ENCODE measurements around the gene LRP1.

Gene LRP1

DNA sequence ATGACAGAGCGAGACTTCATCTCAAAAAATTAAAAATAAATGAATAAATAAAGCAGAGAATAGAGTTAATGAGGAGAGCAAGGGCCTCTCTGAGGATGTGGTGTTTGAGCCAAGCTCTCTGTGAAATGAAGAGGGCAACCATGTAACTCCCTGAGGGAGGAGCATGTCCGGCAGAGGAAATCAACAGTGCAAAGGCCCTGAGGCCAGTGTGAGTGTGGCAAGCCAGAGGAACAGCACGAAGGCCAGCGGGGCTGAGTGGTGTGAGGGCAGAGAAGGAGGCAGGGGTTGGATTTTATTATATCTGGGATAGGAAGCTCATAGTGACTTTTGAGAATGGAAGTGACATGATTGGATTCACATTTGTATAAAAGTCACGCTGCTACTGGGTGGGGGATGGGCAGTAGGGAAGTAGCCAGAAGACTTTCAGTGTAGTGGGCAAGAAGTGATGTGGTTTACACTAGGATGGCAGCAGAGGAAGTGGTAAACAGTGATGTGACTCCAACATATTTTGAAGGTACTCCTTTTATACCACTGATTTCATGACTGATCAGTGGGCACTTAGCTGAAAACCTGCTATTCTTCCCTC, 29.4 kb downstream of the LRP1 start:
- no peak for ATAC-seq
- TF ChIP-seq TCF4 (CRISPR knock-in tag; IDR thresholded peaks at IDR 0.05; ENCODE audit: borderline replicate concordance): no peak
- no peak for TF ChIP-seq OSR1 (CRISPR knock-in tag; IDR thresholded peaks at IDR 0.05)

DNA sequence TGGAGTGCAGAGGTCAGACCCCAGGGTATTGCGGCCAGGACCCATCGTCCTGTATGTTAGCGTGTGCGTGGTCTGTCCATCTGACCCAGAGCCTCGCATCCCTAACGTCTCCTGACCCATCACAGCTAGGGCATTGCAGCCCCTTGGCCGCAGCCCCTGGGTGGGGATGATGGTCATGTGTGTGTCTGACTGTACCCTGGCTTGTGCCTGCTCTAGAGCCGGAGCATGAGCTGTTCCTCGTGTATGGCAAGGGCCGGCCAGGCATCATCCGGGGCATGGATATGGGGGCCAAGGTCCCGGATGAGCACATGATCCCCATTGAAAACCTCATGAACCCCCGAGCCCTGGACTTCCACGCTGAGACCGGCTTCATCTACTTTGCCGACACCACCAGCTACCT, 29.9 kb downstream of the LRP1 start:
- TF ChIP-seq, protein P1, sequence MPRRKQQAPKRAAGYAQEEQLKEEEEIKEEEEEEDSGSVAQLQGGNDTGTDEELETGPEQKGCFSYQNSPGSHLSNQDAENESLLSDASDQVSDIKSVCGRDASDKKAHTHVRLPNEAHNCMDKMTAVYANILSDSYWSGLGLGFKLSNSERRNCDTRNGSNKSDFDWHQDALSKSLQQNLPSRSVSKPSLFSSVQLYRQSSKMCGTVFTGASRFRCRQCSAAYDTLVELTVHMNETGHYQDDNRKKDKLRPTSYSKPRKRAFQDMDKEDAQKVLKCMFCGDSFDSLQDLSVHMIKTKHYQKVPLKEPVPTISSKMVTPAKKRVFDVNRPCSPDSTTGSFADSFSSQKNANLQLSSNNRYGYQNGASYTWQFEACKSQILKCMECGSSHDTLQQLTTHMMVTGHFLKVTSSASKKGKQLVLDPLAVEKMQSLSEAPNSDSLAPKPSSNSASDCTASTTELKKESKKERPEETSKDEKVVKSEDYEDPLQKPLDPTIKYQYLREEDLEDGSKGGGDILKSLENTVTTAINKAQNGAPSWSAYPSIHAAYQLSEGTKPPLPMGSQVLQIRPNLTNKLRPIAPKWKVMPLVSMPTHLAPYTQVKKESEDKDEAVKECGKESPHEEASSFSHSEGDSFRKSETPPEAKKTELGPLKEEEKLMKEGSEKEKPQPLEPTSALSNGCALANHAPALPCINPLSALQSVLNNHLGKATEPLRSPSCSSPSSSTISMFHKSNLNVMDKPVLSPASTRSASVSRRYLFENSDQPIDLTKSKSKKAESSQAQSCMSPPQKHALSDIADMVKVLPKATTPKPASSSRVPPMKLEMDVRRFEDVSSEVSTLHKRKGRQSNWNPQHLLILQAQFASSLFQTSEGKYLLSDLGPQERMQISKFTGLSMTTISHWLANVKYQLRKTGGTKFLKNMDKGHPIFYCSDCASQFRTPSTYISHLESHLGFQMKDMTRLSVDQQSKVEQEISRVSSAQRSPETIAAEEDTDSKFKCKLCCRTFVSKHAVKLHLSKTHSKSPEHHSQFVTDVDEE (CRISPR knock-in tag; IDR thresholded peaks at IDR 0.05): no peak
- TF ChIP-seq, protein P2, sequence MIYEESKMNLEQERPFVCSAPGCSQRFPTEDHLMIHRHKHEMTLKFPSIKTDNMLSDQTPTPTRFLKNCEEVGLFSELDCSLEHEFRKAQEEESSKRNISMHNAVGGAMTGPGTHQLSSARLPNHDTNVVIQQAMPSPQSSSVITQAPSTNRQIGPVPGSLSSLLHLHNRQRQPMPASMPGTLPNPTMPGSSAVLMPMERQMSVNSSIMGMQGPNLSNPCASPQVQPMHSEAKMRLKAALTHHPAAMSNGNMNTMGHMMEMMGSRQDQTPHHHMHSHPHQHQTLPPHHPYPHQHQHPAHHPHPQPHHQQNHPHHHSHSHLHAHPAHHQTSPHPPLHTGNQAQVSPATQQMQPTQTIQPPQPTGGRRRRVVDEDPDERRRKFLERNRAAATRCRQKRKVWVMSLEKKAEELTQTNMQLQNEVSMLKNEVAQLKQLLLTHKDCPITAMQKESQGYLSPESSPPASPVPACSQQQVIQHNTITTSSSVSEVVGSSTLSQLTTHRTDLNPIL (CRISPR knock-in tag; IDR thresholded peaks at IDR 0.05; ENCODE audit: low read depth): no peak
- ATAC-seq: no peak

DNA sequence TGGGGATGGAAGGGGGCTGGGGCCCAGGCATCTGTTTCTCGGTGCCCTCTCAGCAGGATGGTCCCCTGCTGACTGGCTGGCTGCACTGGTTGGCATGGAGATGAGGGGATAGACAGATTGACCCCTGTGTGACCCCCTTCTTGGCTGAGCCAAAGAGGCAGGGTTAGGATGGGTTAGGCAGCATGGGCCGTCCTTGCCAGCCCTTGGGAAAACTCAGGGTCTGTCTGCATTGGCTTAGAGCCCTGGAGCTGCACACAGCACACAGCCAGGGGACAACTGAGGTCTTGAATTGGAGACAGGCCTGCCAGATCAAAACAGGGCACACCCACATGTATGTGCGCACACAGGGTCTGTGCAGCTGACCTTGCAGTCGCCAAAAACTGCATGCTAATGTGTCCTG, 30.4 kb downstream of the LRP1 start:
- no peak; the same call in 2 of the 3 replicates for ATAC-seq
- TF ChIP-seq RARB (CRISPR knock-in tag; IDR thresholded peaks at IDR 0.05) (no peak), SNAI2 (CRISPR knock-in tag; IDR thresholded peaks at IDR 0.05) (no peak), ZNF8 (CRISPR knock-in tag; IDR thresholded peaks at IDR 0.05) (no peak), ZC3H10 (CRISPR knock-in tag; IDR thresholded peaks at IDR 0.05) (no peak), ZNF565 (CRISPR knock-in tag; conservative IDR thresholded peaks at IDR 0.05; ENCODE audit: low read depth) (no peak), GLIS3 (CRISPR knock-in tag; IDR thresholded peaks at IDR 0.05) (no peak), ISL1 (CRISPR knock-in tag; IDR thresholded peaks at IDR 0.05) (no peak), TOX (CRISPR knock-in tag; IDR thresholded peaks at IDR 0.05; ENCODE audit: borderline replicate concordance) (no peak), ESRRG (CRISPR knock-in tag; IDR thresholded peaks at IDR 0.05) (no peak), ZFP3 (CRISPR knock-in tag; IDR thresholded peaks at IDR 0.05) (no peak)

DNA sequence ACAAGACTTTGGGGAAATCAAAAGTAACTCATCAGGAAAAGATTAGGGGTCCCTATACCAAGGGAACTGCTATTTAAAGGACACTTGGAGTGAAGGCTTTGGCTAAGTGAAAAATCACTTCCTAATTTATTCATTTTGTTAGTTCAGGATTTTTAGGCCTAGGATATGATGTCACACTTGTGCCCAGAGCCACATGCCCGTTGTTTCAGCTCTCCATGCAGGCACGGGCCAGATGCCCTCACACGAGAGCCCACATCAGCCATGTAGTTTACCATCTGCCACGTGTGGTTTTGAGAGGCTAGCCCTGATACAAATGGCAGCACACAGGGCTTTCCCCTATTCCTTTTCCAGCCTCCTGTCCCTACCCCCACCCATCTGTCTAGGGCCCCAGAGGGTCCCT, 31.0 kb downstream of the LRP1 start:
- TF ChIP-seq ESRRG (CRISPR knock-in tag; IDR thresholded peaks at IDR 0.05) (no peak), ZNF8 (CRISPR knock-in tag; IDR thresholded peaks at IDR 0.05) (no peak), PPARA (CRISPR knock-in tag; IDR thresholded peaks at IDR 0.05; ENCODE audit: borderline replicate concordance) (no peak), OSR1 (CRISPR knock-in tag; IDR thresholded peaks at IDR 0.05) (no peak)
- TF ChIP-seq, protein P3, sequence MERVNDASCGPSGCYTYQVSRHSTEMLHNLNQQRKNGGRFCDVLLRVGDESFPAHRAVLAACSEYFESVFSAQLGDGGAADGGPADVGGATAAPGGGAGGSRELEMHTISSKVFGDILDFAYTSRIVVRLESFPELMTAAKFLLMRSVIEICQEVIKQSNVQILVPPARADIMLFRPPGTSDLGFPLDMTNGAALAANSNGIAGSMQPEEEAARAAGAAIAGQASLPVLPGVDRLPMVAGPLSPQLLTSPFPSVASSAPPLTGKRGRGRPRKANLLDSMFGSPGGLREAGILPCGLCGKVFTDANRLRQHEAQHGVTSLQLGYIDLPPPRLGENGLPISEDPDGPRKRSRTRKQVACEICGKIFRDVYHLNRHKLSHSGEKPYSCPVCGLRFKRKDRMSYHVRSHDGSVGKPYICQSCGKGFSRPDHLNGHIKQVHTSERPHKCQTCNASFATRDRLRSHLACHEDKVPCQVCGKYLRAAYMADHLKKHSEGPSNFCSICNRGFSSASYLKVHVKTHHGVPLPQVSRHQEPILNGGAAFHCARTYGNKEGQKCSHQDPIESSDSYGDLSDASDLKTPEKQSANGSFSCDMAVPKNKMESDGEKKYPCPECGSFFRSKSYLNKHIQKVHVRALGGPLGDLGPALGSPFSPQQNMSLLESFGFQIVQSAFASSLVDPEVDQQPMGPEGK (CRISPR knock-in tag; IDR thresholded peaks at IDR 0.05; ENCODE audit: borderline replicate concordance): no peak

DNA sequence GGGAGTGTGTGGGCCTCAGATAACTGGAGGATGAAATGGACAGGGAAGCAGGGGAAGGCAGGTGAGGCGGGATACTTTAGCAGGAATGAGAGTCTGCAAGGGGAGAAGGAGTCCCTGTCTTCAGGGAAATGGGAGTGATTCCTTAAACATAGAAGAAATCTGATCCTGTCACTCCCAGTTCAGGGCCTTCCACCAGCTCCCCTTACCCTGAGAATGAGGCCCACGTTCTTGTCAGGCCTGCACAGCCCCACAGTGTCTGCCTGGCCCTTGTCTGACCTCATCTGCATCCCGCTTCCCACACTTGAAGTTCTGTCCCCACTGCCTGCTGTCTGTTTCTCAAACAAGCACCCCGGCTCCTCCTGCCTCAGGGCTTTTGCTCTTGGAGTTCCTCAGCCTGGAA, 31.8 kb downstream of the LRP1 start:
- ATAC-seq: no peak
- no peak for TF ChIP-seq ZC3H10 (CRISPR knock-in tag; IDR thresholded peaks at IDR 0.05)
- TF ChIP-seq ZNF565 (CRISPR knock-in tag; conservative IDR thresholded peaks at IDR 0.05; ENCODE audit: low read depth): no peak
- TF ChIP-seq, protein P2 (CRISPR knock-in tag; IDR thresholded peaks at IDR 0.05; ENCODE audit: low read depth): no peak
- TF ChIP-seq GLIS3 (CRISPR knock-in tag; IDR thresholded peaks at IDR 0.05): no peak
- TF ChIP-seq ZFP30 (CRISPR knock-in tag; IDR thresholded peaks at IDR 0.05): no peak
- TF ChIP-seq ZFP3 (CRISPR knock-in tag; IDR thresholded peaks at IDR 0.05): no peak
- TF ChIP-seq BACH2 (CRISPR knock-in tag; IDR thresholded peaks at IDR 0.05; ENCODE audit: borderline replicate concordance): no peak
- TF ChIP-seq PPARA (CRISPR knock-in tag; IDR thresholded peaks at IDR 0.05; ENCODE audit: borderline replicate concordance): no peak

More for the DNA sequence above, 31.0 kb downstream of the LRP1 start:
- no peak for ATAC-seq
